SU-DHL-6 (cell line): Measurements from ENCODE around the gene MRPL39.

Experiments used
- CTCF ChIP-seq: fragments of 200-600 bp; sonication (generic); IDR thresholded peaks from one replicate; pipeline ENCODE4 v1.5.1; 2017; ENCODE audit warnings: antibody characterized with exemption, mild to moderate bottlenecking, low read length, moderate library complexity; ENCODE audit not compliant: insufficient read depth, poor library complexity, severe bottlenecking
- EZH2phosphoT487 ChIP-seq: fragments of 200-600 bp; sonication (generic), shearing (Covaris generic); conservative IDR thresholded peaks from 2 replicates; pipeline ENCODE4 v1.6.1; 2018; ENCODE audit warnings: mild to moderate bottlenecking, antibody characterized with exemption, low read length, moderate library complexity, mixed read lengths

GRCh38 chr21:25624511-25624910 is 17.2 kb upstream of the MRPL39 start:
- TF ChIP-seq CTCF (no peak), EZH2phosphoT487 (no peak)
